Activated T-helper 1 cell treated with Interleukin-2 at 50 U/mL for 16 hours (primary cell): Measurements from ENCODE around the gene LPAR3.

Experiments used
- DNase-seq: peaks from one replicate; pipeline ENCODE4 v3.0.0-alpha.2; 2020; ENCODE audit warnings: low read depth

Gene LPAR3

DNA sequence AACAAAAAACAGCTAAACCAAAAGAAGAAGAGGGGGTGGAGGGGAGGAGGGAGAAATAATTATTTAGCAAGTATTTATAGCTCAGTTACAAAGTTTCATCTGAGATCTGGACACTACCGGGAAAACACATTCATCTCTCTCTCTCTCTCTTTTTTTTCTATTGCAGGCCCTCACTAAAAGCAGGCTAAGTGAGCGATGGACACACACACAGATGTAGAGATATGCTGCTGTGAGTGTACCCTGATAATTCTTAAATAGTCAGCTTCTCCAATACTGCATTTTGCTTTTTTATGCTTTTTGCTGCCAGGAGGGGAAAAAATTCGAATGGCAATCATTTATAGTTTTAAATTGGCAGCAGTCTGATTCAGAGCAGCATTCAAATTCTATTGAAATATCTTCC lies 65.0 kb downstream of the LPAR3 start:
- no peak for DNase-seq

DNA sequence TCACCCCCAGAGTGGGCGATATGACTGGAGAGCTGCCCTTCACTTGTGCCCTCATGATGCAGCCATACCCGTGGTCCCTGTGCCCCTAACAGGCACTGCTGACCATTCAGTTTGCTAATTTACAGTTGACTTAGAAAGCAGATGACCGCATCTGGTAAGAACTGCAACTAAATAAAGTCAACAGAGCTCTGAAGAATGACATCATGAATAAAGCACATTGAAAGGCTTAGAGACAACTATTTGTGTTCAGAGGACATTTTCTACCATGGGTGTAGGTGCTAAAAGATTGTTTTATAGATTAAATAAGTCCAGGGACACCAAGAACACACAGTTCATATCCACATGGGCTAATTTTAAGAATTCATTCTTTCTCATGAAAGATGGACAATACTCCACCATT lies 65.5 kb downstream of the LPAR3 start:
- no peak for DNase-seq

DNA sequence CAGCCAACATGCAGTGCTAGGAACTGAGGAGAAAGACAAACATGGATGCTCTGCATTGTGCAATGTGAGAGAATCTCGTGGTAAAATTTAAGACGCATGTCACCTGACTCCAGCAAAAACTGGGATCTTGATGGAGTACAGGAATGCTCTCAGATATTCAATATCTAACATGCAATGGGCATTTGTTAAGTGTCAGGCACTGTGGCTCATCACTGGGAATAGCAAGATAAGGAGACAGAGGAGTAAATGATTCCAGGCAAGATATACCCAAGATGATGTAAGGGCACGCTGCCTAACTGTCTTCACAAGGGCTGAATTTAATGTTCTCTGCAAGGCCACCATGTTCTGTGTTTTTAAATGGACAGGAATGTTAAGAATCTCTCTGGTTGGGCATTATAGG lies 67.8 kb downstream of the LPAR3 start:
- DNase-seq: no peak

DNA sequence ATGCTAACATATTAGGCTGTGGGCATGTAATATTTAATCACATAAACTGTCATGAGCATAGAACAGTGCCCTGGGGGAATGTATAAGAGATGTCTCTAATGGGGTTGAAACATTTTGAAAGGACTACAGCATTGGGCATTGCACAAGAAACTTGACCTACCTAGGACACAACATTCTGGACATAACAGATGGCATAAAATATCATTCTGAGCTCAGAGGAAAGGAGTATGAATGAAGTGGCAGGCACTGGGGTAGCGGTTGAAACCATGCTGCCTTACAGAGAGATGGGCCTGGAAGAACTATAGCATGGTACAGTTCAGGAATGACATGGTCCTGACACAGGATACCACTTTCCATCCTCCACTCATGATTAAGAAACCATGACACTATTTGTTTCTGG lies 69.0 kb downstream of the LPAR3 start:
- no peak for DNase-seq

DNA sequence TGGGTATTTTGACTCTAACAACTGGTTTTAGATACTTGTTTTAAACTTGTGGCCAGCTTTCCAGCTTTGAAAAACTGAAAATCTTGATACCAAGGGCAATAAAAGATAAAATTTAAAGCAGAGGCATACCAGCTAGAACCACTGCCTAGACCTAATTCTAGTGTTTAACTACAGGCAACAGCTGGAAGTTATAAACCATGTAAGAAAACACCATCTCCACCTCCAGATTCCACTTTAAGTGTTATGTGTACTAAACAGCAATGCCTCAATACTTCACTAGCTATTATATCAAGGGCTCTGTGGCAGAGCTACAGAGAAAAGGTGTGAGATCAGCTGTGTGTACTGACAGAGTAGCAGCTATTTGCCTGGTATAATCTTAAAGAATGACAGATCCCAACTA lies 69.5 kb downstream of the LPAR3 start:
- DNase-seq: no peak

DNA sequence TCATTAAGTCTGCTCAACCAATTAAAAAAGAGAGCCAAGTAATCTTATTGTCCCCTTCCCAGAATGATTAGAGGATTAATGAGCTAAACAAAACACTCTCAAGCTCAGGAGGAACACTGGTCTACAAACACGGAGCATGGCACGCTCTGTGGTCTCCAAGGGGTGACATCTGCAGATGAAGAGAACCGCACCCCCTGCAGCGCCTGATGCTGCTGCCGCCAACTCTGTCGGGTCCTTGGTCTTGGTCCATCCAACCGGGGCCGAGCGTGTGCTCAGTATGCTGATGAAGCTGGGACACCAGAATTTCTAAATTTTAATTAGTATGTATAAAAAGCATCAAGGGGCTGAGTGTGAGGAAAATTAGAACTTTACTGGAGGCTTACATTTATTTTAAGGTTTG lies 82.7 kb downstream of the LPAR3 start:
- DNase-seq: no peak

DNA sequence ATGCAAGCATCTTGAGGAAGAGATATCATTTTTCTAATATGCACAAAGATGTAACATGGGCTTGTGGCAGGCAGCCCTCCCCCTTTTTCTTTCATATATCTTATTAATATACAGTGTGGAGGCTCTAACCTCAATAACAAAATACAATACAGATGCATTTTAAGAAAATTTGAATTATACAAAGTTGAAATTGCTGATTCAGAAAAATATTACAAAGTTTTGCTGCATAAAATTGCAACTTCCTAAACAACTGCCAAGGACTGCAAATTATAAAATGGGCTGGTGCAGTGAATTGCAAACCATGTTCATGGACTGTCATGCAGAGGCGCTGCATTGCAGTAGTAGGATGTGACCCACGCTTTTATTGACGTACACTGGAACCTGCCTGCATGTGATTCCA lies 84.0 kb downstream of the LPAR3 start:
- DNase-seq: no peak

DNA sequence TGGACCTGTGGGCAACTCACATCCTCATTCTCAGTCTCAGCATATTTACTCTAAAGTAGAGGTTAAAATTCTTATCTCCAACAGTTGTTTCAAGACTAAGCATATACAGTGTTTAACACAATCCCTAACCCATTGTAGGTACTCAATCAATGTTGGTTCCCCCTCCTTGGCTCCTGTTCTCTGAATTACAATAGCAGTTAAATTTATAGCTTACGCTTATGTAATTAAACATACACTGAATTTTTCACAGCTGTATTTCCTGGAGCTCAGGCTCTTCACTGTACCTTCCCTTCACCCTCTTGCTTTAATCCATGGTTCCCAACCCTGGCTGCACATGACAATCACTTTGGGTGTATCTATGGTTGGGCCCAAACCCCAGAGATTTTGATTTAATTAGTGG lies 89.4 kb downstream of the LPAR3 start:
- DNase-seq: no peak

DNA sequence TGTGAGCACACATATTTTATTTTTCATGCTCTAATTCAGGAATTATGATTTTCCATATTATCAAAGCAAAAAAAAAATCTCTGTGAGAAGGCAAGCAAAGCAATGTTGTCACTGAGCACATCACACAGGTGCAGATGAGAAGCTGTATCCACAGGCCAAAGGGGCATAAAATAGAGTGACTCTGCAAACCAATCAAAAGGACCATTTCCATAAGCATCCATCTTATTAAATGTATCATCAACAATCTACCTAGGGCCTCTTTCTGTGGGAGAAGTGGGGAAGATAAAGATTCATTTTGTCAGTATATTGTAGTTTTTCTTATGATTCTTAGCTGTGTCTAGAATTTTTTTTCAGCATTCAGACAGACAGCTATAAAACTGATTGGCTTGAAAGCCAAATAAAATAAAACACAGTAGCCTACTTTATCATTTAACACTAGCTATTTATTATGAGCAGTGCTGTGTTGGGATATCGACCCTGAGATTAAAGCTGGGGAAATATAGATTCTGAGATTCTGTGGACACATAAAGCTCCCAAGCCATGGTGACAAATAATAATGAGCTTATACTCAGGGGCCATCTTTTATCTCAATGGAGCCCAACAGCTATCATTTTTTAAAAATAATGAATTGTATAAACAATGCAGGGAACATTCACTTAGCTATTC lies 90.3 kb downstream of the LPAR3 start:
- no peak for DNase-seq

DNA sequence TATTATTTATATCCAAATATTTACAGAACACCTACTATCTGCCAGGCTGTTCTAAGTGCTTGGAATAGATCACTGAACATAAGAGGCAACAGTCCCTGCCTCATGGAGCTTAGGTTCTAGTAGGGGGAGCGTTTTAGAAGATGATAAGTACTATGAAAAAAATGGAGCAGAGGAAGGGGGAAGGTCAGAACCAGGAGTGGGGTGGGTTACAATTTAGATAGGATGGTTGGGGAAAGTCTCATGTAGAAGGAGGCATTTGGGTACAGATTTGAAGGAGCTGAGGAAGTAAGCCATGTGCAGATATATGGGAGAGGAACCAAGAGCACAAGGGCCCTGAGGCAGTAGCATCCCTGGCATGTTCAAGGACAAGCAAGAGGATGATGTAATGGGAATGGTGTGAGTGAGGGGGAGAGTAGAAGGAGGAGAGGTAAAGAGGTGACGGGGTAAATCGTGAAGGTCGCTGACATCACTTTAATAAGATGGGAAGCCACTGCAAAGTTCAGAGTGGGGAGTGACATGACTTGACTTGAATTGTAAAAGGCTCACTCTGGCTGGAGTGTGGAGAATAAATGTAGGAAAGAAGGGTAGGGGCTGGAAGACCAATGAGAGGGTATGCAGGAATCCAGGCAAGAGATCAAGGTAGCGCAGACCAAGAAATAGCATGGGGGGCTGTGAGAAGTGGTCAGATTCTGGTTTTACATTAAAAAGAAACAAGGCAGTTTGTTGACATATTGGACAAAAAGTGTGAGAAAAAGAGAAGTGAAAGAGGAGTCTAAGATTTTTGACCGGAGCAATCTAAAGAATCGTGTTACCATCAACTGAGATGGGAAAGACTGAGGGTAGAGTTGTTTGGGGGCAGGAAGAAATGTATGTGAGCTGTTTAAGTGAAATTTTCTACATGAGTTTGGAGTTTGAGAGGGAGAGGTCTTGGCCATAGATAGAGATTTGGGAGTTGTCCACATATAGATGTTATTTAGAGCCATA lies 92.6 kb downstream of the LPAR3 start:
- DNase-seq: no peak

DNA sequence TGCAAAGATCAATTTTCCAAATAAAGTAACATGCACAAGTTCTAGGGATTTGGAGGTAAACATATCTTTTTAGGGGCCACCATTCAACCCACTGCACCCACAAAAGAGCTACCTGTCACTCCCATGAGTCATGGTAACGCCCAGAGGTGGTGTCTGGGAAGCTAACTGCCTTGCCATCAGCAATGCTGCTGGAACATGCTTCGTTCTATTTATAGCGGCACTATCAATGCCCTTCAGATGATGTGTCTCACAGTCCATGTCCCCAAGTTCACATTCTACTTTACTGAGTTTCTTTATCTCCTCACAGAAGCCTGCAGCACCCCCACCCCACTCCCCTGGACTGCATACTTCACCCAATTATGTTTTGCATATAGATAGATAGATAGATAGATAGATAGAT lies 95.4 kb downstream of the LPAR3 start:
- DNase-seq: no peak

DNA sequence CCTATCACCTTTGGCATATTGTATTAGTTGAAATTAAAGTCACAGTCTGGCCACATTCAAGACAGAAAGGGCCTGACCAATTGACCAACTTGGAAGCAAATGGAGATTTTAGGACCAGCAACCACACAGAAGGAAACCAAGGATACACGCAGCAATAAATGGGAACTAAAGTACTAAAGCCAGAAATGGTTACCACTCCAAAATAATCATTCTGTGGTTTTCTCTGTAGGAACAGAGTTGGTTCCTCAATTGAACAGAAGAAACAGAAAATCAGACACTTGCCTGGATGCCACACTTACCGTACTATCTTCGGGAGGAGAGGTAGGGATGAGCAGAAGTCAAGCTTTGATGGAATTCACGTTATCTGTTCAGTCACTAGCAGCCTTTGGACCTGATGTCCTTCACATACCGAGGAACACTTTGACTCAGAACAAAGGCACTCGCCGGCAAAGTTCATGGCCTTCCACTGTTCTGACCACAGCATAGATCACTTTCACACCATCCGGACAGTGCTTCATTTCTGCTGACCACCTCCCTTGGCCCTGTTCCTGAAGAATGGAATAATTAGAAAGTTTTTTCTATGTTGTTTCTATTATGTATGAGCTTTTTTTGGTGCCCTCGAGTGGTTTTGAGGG lies 96.9 kb downstream of the LPAR3 start:
- no peak for DNase-seq

DNA sequence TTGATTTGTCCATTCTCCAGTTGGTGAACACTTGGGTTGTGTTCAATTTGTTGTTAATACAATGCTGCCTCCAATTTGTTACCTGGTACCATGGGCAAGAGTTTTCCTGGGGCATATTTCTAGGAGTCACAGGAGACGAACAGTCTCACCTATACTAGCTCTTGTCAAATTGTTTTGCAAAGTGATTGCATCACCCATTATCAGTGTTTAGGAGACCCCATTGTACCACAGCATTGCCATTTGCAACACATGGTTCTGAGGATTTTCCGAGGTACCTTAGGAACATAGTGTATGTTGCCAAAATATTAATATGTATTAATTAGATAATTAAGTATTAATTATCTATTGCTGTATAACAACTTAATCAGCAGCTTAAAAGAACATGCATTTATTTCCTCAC lies 97.8 kb downstream of the LPAR3 start:
- no peak for DNase-seq

DNA sequence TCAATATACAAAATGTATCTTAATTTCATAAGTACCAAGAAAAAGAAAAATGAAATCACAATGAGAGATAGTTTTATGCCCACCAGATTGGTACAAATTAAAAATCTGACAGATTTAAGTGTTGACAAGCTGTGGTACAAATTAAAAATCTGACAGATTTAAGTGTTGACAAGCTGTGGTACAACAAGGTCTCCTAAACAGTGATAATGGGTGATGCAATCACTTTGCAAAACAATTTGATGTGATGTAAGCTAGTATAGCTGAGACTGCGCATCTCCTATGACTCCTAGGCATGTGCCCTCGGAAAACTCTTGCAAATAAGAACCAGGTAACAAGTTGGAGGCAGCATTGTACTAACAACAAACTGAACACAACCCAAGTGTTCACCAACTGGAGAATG lies 100.6 kb downstream of the LPAR3 start:
- no peak for DNase-seq

DNA sequence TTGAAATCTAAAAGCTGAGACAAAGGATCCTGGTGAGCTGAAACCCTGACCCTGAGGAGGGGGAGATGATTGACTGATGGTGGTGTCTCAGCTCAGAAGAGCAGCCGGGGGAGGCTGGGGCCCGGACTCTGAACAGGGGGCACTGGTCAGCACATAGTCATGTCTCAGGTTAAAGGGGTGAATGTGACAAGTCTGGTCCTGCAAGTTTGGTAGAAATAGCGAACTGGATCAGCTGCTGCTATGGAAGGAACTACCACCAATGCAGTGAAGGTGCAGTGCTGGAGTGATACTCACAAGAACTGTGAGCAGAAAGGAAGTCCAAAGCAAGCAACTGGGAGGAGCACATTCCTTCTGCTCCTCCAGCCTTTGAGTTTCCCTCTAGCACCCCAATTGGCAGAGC lies 104.0 kb downstream of the LPAR3 start:
- no peak for DNase-seq

DNA sequence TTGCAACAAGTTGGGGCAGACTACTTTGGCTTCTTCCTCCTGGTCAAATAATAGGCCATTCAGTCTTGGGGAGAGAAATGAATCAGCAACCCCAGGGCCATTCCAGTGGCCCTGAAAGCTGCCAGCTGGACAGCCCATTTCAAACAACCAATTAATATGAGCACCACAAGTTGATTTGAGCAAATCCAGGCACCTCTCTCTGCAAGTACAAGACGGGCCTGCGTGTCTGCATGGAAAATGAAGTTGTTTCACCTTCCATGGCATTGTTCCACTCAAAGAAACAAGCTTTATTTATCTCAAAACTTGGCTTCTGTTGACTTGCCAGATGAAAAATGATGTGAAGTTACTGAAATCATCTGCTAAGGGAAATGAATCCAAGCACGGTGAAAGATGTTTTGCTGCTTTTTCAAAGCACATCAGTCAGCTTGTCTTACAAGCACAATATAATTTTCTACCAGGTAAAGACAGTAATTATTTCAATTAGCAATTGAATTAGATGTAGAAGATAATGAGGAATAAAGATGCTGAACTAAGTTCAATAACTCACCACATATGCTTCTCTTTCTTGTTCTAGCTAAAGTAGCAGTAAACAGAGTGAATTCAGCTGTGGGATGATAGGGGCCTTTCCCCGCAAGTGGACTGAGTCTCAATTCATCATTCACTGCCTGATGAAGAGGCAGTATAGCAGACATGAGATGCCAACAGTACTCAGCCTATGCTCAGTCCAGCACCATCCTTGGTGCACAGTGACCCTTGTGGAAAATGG lies 107.6 kb downstream of the LPAR3 start:
- DNase-seq: no peak

DNA sequence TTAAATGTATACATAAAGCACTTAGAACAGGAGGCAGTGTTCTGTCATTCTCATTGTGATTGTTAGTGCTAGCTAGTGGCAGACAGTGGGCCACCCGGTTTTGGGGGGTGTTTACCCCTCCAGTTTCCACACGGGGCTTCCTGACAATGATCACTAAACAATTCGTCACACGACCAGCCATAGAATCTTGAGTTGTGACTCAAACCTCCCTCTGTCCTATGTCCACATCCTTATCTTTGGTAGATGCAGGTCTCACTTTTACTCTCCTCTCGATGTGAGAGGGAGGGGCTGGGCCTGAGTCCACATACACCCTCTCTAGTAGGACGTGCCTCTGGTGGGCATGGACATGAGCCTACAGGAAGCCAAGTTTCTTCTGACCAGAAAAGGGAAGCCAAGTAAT lies 110.1 kb downstream of the LPAR3 start:
- DNase-seq: no peak

DNA sequence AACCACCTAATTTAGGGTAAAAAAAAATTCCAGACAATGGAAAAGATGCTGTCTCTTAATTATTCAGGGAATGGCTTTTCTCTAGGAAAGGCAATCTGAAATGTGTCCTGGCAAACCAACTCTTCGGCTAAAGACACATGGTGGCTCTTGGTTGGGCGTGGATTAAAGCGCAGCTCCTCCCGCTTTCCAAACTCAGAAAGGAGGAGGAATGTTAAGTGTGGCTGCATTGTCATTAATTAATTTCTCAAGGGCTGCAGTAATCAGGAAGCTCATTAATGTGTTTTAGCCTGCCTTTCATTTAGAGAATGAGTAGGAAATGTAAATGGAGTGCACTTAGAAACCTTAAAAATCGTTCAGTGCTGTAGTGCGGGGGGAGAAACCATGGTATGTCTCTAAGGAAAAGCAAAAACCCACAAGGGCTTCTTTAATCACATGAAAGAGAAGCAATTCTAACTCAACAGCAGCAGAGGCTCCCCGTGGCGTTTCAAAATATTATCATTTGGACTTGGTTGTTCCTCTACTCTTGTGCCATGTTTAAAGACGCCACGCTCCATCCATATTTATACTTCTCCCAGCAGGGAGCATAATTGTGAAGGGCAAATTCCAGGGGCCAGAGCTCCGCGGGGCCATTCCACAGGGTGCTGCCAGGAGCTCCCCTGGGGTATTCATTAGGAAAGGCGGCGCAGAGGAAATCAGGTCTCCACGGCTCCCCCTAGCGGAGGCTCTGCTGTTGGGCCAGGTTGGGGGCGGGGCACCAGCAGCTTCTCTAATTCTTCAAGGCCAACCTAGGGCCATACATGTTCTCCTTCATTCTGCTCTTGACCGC lies 110.8 kb downstream of the LPAR3 start:
- peak; percentile 67 for DNase-seq

DNA sequence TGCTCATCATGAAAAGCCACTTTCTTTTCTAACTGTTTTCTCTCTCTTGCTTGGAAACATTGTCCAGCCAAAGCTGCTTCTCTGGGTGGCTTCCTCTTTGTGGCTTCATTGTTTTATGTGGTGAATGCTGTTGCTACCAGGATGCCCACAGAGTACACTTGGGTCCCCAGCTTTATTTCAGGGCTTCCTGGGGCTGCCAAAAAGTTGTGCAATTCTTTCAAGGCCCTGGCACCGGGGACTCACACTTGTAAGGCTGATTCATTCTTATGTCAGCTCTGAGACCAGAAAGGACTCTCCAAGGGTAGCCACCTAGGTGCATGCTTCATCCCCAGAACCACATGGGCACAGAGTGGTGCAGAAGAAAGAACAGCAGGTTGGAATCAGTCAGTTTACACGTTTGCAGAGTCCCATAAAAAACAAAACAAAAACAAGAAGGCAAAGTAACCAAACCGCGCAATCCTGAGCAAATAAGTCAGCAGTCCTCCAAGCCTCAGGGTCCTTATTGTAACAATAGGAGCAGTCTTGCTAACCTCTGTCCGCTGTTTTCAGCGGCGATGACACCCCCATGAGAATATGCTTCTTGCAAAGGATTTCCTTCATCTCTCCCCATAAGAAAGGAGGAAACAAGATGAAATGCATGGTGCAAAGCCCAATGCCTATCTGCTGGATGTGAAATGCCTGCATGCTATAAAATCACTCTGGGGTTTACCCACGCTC lies 112.8 kb downstream of the LPAR3 start:
- no peak for DNase-seq

DNA sequence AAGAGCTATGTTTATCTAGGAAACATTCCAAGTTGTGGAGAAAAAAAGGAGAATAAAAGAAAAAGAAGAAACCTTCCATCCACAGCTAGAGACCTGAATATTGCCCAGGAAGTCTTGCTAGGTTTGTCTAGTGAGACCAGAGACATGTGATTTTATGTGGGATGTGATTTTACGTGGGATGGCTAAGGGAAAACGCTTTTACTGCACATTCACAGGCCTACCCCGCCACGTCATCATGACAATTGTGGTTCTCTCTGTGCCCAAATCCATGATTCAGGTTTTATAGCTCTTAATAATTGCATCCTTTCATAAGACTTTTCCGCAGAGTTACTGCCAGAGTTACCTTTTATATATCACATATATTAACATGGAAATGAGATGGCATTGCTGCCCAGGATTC lies 116.4 kb downstream of the LPAR3 start:
- no peak for DNase-seq

DNA sequence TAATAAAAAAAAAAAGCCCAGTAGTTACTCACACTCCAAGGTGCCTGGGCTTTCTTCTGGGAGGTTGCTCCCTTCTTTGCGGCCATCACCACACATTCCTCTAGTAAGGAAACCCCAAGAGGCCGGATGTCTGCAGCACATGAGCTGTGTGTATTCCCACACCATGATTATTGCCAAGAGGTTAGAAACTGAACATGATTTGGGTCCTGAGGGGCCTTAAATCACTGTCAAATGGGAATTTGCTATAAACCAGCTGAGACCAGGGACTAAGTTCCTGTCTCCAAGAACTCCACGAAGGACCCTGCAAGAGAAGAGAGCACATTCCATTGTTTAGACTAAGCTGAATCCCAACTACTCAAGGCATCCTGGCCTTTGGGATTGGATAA lies 117.5 kb downstream of the LPAR3 start:
- no peak for DNase-seq
